OCI-LY1 (cell line): Measurements from ENCODE around the gene CBX7.

Experiments used
- EZH2 ChIP-seq: fragments of 200-600 bp; sonication (generic), shearing (Covaris generic); IDR thresholded peaks from 2 replicates; pipeline ENCODE4 v1.8.0; 2017; ENCODE audit warnings: borderline replicate concordance, mixed run types, mild to moderate bottlenecking, antibody characterized with exemption, low read length, moderate library complexity, mixed read lengths
- TF ChIP-seq, protein P1 (sequence below): fragments of 200-600 bp; sonication (generic), shearing (Covaris generic); IDR thresholded peaks from 2 replicates; pipeline ENCODE4 v1.5.1; 2017; ENCODE audit warnings: mild to moderate bottlenecking, antibody characterized with exemption, low read length, moderate library complexity, mixed read lengths

DNA sequence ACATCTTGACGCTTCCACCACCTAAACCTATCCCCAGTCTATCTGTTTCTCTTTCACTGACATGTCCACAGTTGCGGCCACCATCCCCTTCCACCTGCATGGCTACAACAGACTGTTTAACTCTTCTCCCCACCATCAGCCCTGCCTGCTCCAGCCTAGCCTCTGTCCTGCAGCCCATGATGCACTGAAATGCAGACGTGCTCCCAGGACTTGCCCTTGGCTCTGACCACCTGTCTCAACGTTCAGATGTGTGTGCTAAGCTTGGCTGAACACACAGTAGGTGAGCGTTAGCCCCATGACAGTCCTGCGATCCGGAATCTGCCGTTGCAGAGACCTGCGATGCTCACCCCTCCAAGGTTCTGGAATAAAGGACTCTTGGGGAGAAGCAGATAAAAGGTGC, 22.7 kb downstream of the CBX7 start:
- TF ChIP-seq, protein P1, sequence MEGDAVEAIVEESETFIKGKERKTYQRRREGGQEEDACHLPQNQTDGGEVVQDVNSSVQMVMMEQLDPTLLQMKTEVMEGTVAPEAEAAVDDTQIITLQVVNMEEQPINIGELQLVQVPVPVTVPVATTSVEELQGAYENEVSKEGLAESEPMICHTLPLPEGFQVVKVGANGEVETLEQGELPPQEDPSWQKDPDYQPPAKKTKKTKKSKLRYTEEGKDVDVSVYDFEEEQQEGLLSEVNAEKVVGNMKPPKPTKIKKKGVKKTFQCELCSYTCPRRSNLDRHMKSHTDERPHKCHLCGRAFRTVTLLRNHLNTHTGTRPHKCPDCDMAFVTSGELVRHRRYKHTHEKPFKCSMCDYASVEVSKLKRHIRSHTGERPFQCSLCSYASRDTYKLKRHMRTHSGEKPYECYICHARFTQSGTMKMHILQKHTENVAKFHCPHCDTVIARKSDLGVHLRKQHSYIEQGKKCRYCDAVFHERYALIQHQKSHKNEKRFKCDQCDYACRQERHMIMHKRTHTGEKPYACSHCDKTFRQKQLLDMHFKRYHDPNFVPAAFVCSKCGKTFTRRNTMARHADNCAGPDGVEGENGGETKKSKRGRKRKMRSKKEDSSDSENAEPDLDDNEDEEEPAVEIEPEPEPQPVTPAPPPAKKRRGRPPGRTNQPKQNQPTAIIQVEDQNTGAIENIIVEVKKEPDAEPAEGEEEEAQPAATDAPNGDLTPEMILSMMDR = no peak
- TF ChIP-seq EZH2 = no peak
